H9 (cell line): Measurements from ENCODE around the gene PSMD1. TPM values are rescaled to one million over a fixed set of nuclear protein-coding genes. Genes with fewer than 3 reads are reported as not detected.

Experiments used
- DNase-seq: peaks from one replicate; pipeline ENCODE4 v3.0.0-alpha.2; 2017
- H2AFZ ChIP-seq: one replicate; pipeline ENCODE4 v1.6.1; 2013; ENCODE audit warnings: mild to moderate bottlenecking, low read length, control low read depth, moderate library complexity
- H2AK5ac ChIP-seq: 2 replicates; pipeline ENCODE4 v1.6.1; 2013; ENCODE audit warnings: low read length, control low read depth, mixed read lengths; ENCODE audit not compliant: insufficient read length
- H2BK120ac ChIP-seq: one replicate; pipeline ENCODE4 v1.6.1; 2013; ENCODE audit warnings: low read depth, mild to moderate bottlenecking, low read length, control low read depth, inconsistent platforms; ENCODE audit not compliant: poor library complexity, severe bottlenecking
- H2BK12ac ChIP-seq: 2 replicates; pipeline ENCODE4 v1.6.1; 2013; ENCODE audit warnings: low read length, control low read depth, mixed read lengths, low read depth; ENCODE audit not compliant: insufficient read length
- H2BK15ac ChIP-seq: 2 replicates; pipeline ENCODE4 v1.6.1; 2013; ENCODE audit warnings: low read depth, low read length, control low read depth
- H2BK20ac ChIP-seq: one replicate; pipeline ENCODE4 v1.6.1; 2013; ENCODE audit warnings: low read depth, mild to moderate bottlenecking, low read length, control low read depth, inconsistent platforms; ENCODE audit not compliant: poor library complexity, severe bottlenecking
- H2BK5ac ChIP-seq: 2 replicates; pipeline ENCODE4 v1.6.1; 2013; ENCODE audit warnings: low read length, control low read depth, mixed read lengths; ENCODE audit not compliant: insufficient read length
- H3K14ac ChIP-seq: 2 replicates; pipeline ENCODE4 v1.6.1; 2013; ENCODE audit warnings: low read length, control low read depth; ENCODE audit not compliant: insufficient read depth
- H3K18ac ChIP-seq: 2 replicates; pipeline ENCODE4 v1.6.1; 2013; ENCODE audit warnings: low read depth, mild to moderate bottlenecking, mixed read lengths, low read length, control low read depth; ENCODE audit not compliant: insufficient read length
- H3K23ac ChIP-seq: 2 replicates; pipeline ENCODE4 v1.6.1; 2013; ENCODE audit warnings: low read length, control low read depth, mixed read lengths, low read depth; ENCODE audit not compliant: insufficient read length
- H3K23me2 ChIP-seq: 2 replicates; pipeline ENCODE4 v1.6.1; 2013; ENCODE audit warnings: low read depth, mild to moderate bottlenecking, mixed read lengths, low read length, control low read depth; ENCODE audit not compliant: insufficient read length, poor library complexity, severe bottlenecking
- H3K27ac ChIP-seq: 2 replicates; pipeline ENCODE4 v1.5.1; 2013; ENCODE audit warnings: low read length, control low read depth, mixed read lengths, low read depth; ENCODE audit not compliant: insufficient read length
- H3K27me3 ChIP-seq: 2 replicates; pipeline ENCODE4 v1.6.1; 2013; ENCODE audit warnings: low read length, control low read depth, inconsistent platforms; ENCODE audit not compliant: insufficient read depth
- H3K4ac ChIP-seq: 2 replicates; pipeline ENCODE4 v1.6.1; 2013; ENCODE audit warnings: low read depth, mild to moderate bottlenecking, control low read depth, inconsistent platforms, low read length, moderate library complexity
- H3K4me1 ChIP-seq: 2 replicates; pipeline ENCODE4 v1.6.1; 2013; ENCODE audit warnings: low read length, control low read depth, inconsistent platforms; ENCODE audit not compliant: insufficient read depth
- H3K4me2 ChIP-seq: 2 replicates; pipeline ENCODE4 v1.6.1; 2013; ENCODE audit warnings: low read length, control low read depth, mixed read lengths; ENCODE audit not compliant: insufficient read length, insufficient read depth
- H3K56ac ChIP-seq: 2 replicates; pipeline ENCODE4 v1.6.1; 2013; ENCODE audit warnings: low read depth, mild to moderate bottlenecking, mixed read lengths, low read length, control low read depth; ENCODE audit not compliant: insufficient read length
- H3K79me1 ChIP-seq: 2 replicates; pipeline ENCODE4 v1.6.1; 2013; ENCODE audit warnings: low read depth, mild to moderate bottlenecking, moderate library complexity, low read length, control low read depth, inconsistent platforms; ENCODE audit not compliant: insufficient read depth, poor library complexity, severe bottlenecking
- H3K79me2 ChIP-seq: 2 replicates; pipeline ENCODE4 v1.6.1; 2013; ENCODE audit warnings: low read length, control low read depth, inconsistent platforms; ENCODE audit not compliant: insufficient read depth
- H3K9ac ChIP-seq: 2 replicates; pipeline ENCODE4 v1.6.1; 2013; ENCODE audit warnings: low read length, control low read depth, mixed read lengths; ENCODE audit not compliant: insufficient read length; ENCODE audit errors: extremely low read depth
- H3K9me3 ChIP-seq: one replicate; pipeline ENCODE4 v1.6.1; 2013; ENCODE audit warnings: low read depth, low read length, inconsistent platforms; ENCODE audit not compliant: control insufficient read depth
- H3T11ph ChIP-seq: one replicate; pipeline ENCODE4 v1.6.1; 2013; ENCODE audit warnings: mild to moderate bottlenecking, low read length, control low read depth, inconsistent platforms
- H4K20me1 ChIP-seq: one replicate; pipeline ENCODE4 v1.6.1; 2013; ENCODE audit not compliant: control insufficient read depth, insufficient read length, insufficient read depth
- H4K5ac ChIP-seq: 2 replicates; pipeline ENCODE4 v1.6.1; 2013; ENCODE audit warnings: low read depth, mild to moderate bottlenecking, mixed read lengths, low read length, control low read depth; ENCODE audit not compliant: insufficient read length
- H4K8ac ChIP-seq: replicated peaks from 2 replicates; pipeline ENCODE4 v1.6.1; 2013; ENCODE audit warnings: low read length, control low read depth, mixed read lengths, low read depth; ENCODE audit not compliant: insufficient read length
- H4K91ac ChIP-seq: 2 replicates; pipeline ENCODE4 v1.6.1; 2013; ENCODE audit warnings: low read depth, mild to moderate bottlenecking, moderate library complexity, mixed read lengths, low read length, control low read depth; ENCODE audit not compliant: insufficient read length
- H3K27ac Mint-ChIP-seq, 3 experiments: 2 replicates in 2 of 3; 3 replicates in 1 of 3; pipeline ENCODE4 v1.8.0; 2020 to 2021; ENCODE audit warnings: mixed read lengths in 3 of 3, mild to moderate bottlenecking in 1 of 3, moderate library complexity in 1 of 3
- H3K27me3 Mint-ChIP-seq: 2 replicates; pipeline ENCODE4 v1.8.0; 2021; ENCODE audit warnings: low read depth, mild to moderate bottlenecking, moderate library complexity, mixed read lengths
- H3K36me3 Mint-ChIP-seq, 3 experiments: 2 replicates in 2 of 3; 3 replicates in 1 of 3; pipeline ENCODE4 v1.8.0; 2020 to 2021; ENCODE audit warnings: low read depth in 3 of 3, mixed read lengths in 3 of 3; ENCODE audit not compliant: insufficient read depth in 1 of 3
- H3K4me1 Mint-ChIP-seq, 2 experiments: 2 replicates each; pipeline ENCODE4 v1.8.0; 2020; ENCODE audit warnings: mixed read lengths in 2 of 2
- H3K4me3 Mint-ChIP-seq, 2 experiments: 2 replicates in 1 of 2; 3 replicates in 1 of 2; pipeline ENCODE4 v1.8.0; 2020 to 2021; ENCODE audit warnings: mild to moderate bottlenecking in 2 of 2, mixed read lengths in 2 of 2, moderate library complexity in 1 of 2
- H3K9me3 Mint-ChIP-seq, 2 experiments: 2 replicates in 1 of 2; 3 replicates in 1 of 2; pipeline ENCODE4 v1.8.0; 2020; ENCODE audit warnings: mild to moderate bottlenecking in 2 of 2, mixed read lengths in 2 of 2, moderate library complexity in 1 of 2
- CTCF ChIP-seq: fragments of 200-600 bp; sonication (generic); conservative IDR thresholded peaks from 3 replicates; pipeline ENCODE4 v1.8.0; 2021; ENCODE audit warnings: antibody characterized with exemption, mild to moderate bottlenecking
- WGBS: extraction: QIAGEN DNeasy Blood & Tissue Kit; methylation state at CpG from one replicate; pipeline ENCODE4 v1.1.7; 2013; ENCODE audit warnings: missing lambda C conversion rate, low lambda C conversion rate, mixed read lengths; ENCODE audit not compliant: insufficient read length; ENCODE audit errors: extremely low coverage; 5-methylcytosine and 5-hydroxymethylcytosine counted together
- total RNA-seq: library from RNA; stranded (reverse); gene quantifications from 2 replicates; pipeline ENCODE4 v1.2.1, GENCODE V29; 2021

PSMD1 gene
- total RNA-seq, 1 experiment from 2014 or later: 166 TPM

- WGBS: no CpG with 5 or more reads among the region's 1 CpG
- Histone ChIP-seq H2AFZ (no peak overlapping the region), H4K5ac (no peak overlapping the region), H3K14ac (no peak overlapping the region), H2BK15ac (no peak overlapping the region), H2BK12ac (no peak overlapping the region), H4K8ac (no peak overlapping the region), H2BK120ac (no peak overlapping the region), H2BK5ac (no peak overlapping the region), H3K79me1 (peaks cover 5% of the 10 kb centered on the region), H3K23me2 (no peaks in the 10 kb centered on the region), H4K91ac (no peak overlapping the region), H3K27me3 (no peaks in the 10 kb centered on the region), H4K20me1 (no peaks in the 10 kb centered on the region), H3K23ac (no peak overlapping the region), H2AK5ac (no peak overlapping the region), H3K4ac (no peak overlapping the region), H3K9ac (no peak overlapping the region), H3T11ph (no peak overlapping the region), H3K18ac (no peak overlapping the region), H3K79me2 (peaks cover 19% of the 10 kb centered on the region; the same call in 1 of the 2 replicates), H3K9me3 (no peaks in the 10 kb centered on the region), H2BK20ac (no peak overlapping the region), H3K56ac (no peak overlapping the region), H3K4me2 (no peak overlapping the region), H3K27ac (no peak overlapping the region), H3K4me1 (no peaks in the 10 kb centered on the region; the same call in 1 of the 2 replicates)
- no peak for DNase-seq
- Mint-ChIP-seq H3K27ac (no peak overlapping the region), H3K9me3 (no peaks in the 10 kb centered on the region), H3K36me3 (peaks cover 32 to 68% (median 64%) of the 10 kb centered on the region in 3 experiments; a peak in 6 of 7 replicates), H3K4me1 (peaks cover 6 to 8% of the 10 kb centered on the region in 2 experiments), H3K4me3 (no peak overlapping the region), H3K27me3 (no peaks in the 10 kb centered on the region)
- no peak for TF ChIP-seq CTCF
These were observed 6.7 kb downstream of the PSMD1 start for GRCh38 chr2:231063347-231063746.
